Prostate gland (tissue), 2 donors: ENCODE measurements around the gene ITSN1.

ENCODE experiments used
- CTCF ChIP-seq, 4 experiments: fragments of 200-600 bp in 2 of 4; fragments of 450-650 bp in 2 of 4; sonication (generic) in 2 of 4; IDR thresholded peaks; 1 replicate in 3 of 4; 2 replicates in 1 of 4; pipeline ENCODE4 v1.5.1; 2016 to 2019; ENCODE audit warnings: antibody characterized with exemption in 4 of 4, mild to moderate bottlenecking in 2 of 4, moderate library complexity in 2 of 4
- POLR2A ChIP-seq: fragments of 450-650 bp; IDR thresholded peaks from one replicate; pipeline ENCODE4 v1.6.1; 2016; ENCODE audit warnings: antibody characterized with exemption, mild to moderate bottlenecking

- TF ChIP-seq CTCF (IDR thresholded peaks at IDR 0.05): no peak
- no peak for TF ChIP-seq POLR2A
Measured at GRCh38 chr21:33936301-33937038, 294.2 kb downstream of the ITSN1 start.
